Hepatocyte (in vitro differentiated cells): ENCODE data around the gene RRP9.
A peak's percentile ranks its signal among the peaks of the same experiment; 100 is the strongest.

ENCODE experiments used
- CTCF ChIP-seq: fragments of 200-600 bp; sonication (generic); IDR thresholded peaks from 2 replicates; pipeline ENCODE4 v1.5.1; 2016; ENCODE audit warnings: antibody characterized with exemption, mild to moderate bottlenecking; ENCODE audit not compliant: poor library complexity
- EZH2 ChIP-seq: fragments of 200-600 bp; sonication (generic); IDR thresholded peaks from 2 replicates; pipeline ENCODE4 v1.6.1; 2016; ENCODE audit warnings: antibody characterized with exemption, mild to moderate bottlenecking, borderline replicate concordance

- TF ChIP-seq EZH2 (no peak), CTCF (peak; percentile 17)
Observed at GRCh38 chr3:51955893-51956770, 14.4 kb upstream of the RRP9 start.
